GM06990 (cell line): ENCODE results near the gene CPA1.

Experiments
- DNase-seq: peaks from one replicate; pipeline ENCODE4 v3.0.0-alpha.2; 2011; ENCODE audit not compliant: insufficient read length; ENCODE audit errors: extremely low read depth
- H3K27me3 ChIP-seq: replicated peaks from 2 replicates; pipeline ENCODE4 v1.6.0; 2011; ENCODE audit warnings: low read length; ENCODE audit not compliant: control insufficient read depth, insufficient read depth
- H3K36me3 ChIP-seq: 2 replicates; pipeline ENCODE4 v1.5.1; 2011; ENCODE audit warnings: low read length; ENCODE audit not compliant: control insufficient read depth, insufficient read depth
- H3K4me3 ChIP-seq: replicated peaks from 2 replicates; pipeline ENCODE4 v1.5.1; 2011; ENCODE audit warnings: low read depth, mild to moderate bottlenecking, control low read depth, low read length
- TF ChIP-seq, protein P1 (sequence below): IDR thresholded peaks from 2 replicates; pipeline ENCODE4 v1.5.1; 2011; ENCODE audit warnings: low read length, control low read depth, mild to moderate bottlenecking, inconsistent platforms; ENCODE audit not compliant: insufficient read depth, poor library complexity, severe bottlenecking

The CPA1 gene

DNA sequence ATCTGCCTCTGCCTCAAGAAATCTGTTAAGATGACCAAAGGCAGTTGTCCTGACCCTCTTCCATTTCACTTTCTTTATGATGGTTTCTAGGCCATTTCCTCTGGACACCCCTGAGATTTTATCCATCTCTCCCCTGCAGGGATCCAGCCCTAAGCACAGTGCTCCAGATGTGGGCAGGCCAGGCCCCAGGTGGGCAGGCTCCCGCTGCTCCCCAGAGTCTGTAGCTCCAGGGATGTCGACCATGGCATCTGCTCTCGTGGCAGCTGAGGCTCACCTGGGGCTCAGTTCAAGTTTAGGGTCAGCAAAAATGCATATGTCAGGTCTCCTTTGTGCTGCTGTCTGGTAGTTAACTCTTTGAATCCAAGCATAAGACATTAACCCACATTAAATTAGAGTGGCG lies 48.7 kb downstream of the CPA1 start:
- no peak for DNase-seq

DNA sequence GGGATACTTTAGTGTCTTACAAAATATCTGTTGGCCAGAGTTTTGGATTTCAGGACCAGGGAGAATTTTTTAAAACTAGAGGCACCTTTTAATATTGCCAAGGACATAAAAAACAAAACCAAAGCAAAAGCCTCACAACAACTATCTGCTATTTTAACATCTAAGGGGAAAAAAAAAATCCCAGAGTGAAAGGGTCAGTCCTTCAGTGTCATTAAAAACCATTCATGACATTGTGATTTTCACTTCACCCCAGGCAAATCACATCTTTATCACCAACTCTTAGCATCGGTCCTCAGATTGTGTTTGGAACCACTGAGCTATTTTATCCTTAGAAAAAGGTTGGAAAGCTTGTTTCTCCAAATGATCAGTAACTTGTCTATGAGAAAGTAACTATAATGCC lies 49.8 kb downstream of the CPA1 start:
- DNase-seq: no peak
- TF ChIP-seq, protein P1, sequence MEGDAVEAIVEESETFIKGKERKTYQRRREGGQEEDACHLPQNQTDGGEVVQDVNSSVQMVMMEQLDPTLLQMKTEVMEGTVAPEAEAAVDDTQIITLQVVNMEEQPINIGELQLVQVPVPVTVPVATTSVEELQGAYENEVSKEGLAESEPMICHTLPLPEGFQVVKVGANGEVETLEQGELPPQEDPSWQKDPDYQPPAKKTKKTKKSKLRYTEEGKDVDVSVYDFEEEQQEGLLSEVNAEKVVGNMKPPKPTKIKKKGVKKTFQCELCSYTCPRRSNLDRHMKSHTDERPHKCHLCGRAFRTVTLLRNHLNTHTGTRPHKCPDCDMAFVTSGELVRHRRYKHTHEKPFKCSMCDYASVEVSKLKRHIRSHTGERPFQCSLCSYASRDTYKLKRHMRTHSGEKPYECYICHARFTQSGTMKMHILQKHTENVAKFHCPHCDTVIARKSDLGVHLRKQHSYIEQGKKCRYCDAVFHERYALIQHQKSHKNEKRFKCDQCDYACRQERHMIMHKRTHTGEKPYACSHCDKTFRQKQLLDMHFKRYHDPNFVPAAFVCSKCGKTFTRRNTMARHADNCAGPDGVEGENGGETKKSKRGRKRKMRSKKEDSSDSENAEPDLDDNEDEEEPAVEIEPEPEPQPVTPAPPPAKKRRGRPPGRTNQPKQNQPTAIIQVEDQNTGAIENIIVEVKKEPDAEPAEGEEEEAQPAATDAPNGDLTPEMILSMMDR: no peak
- H3K36me3 ChIP-seq: no peaks in the 10 kb centered on the region

More for the DNA sequence above, 48.7 kb downstream of the CPA1 start:
- Histone ChIP-seq H3K36me3 (no peaks in the 10 kb centered on the region), H3K4me3 (no peak overlapping the region), H3K27me3 (no peaks in the 10 kb centered on the region)
- TF ChIP-seq, protein P1: no peak

DNA sequence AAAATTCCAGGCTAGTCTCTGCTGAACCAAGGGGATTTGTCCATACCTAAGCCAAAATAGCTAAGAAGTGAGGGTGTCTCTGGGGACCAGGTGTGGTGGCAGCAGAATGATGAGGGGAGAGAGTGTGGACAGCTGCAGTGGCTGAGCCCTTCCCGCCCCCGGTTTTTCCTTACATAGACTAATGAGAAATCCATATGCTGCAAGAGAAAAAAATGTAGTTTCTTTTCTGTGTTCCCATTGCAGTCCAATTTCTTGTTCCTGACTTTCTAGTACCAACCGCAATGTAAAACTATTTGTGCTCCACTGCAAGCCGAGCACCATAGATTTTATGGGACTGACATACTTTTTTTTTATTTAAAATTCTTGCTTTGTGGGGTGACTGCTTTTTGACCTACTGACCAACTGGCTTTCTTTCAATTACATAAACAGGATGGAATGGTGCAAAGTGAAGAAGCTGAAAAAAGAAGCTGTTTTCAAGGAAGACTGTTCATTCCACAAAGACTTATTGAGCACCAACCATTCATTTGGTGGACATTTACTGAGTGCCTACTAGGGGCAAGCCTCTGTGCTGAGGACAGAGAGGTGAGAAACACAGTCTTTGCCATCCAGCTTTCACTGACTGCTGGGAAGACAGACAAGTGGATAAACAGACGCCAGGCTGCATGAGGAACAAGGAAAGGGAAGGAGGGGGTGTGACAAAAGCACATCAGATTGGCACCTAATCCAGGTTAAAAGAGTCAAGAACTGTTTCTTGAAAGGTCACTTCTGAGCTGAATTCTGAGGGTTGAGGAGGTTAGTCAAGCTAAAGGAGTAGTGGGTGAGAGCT lies 50.8 kb downstream of the CPA1 start:
- no peaks in the 10 kb centered on the region for H3K27me3 ChIP-seq
- H3K36me3 ChIP-seq: no peaks in the 10 kb centered on the region
- no peak overlapping the region for H3K4me3 ChIP-seq
- no peak for DNase-seq
- TF ChIP-seq, protein P1: no peak

More for the DNA sequence above, 49.8 kb downstream of the CPA1 start:
- H3K27me3 ChIP-seq: no peaks in the 10 kb centered on the region
- H3K4me3 ChIP-seq: no peak overlapping the region

DNA sequence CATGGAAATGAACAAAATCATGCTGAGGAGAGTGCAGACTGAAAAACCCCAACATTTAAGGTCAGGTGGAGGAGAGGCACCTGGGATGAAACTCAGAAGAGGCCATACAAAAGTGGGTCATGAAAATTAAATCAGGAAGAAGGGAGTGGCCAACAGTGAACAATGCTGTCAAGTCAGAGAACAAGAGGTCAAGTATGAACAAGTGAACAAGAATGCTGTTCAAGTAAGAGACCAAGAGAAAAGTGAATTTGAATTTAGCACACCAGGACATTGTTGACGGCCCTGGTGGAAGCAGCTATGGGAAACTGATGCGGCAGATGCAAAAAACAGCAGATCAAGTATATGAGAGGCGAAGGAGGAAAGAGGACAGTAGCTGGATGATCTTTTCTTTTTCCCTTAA lies 52.6 kb downstream of the CPA1 start:
- Histone ChIP-seq H3K36me3 (no peaks in the 10 kb centered on the region), H3K4me3 (no peak overlapping the region), H3K27me3 (no peaks in the 10 kb centered on the region)
- no peak for DNase-seq
- TF ChIP-seq, protein P1: no peak

DNA sequence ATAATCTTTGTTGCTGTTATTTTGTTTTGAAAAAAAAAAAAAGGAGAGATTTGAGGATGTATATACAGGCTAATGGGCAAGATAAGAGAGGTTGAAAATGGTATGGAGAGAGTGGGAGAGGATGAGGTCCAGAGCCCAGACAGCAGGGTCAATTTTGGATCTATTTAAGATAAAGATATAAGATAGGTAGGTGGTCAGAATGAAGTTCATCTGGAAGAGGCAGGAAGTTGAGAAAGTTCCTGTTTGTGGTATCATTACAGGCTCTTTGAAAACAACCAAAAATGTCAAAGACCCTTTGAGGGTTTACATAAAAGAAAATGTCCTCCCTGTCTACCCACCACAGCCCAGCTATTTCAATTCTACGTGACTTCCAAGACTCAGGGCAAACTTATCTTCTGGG lies 53.0 kb downstream of the CPA1 start:
- DNase-seq: no peak
- Histone ChIP-seq H3K27me3 (no peaks in the 10 kb centered on the region), H3K4me3 (no peak overlapping the region), H3K36me3 (no peaks in the 10 kb centered on the region)
- TF ChIP-seq, protein P1: no peak

DNA sequence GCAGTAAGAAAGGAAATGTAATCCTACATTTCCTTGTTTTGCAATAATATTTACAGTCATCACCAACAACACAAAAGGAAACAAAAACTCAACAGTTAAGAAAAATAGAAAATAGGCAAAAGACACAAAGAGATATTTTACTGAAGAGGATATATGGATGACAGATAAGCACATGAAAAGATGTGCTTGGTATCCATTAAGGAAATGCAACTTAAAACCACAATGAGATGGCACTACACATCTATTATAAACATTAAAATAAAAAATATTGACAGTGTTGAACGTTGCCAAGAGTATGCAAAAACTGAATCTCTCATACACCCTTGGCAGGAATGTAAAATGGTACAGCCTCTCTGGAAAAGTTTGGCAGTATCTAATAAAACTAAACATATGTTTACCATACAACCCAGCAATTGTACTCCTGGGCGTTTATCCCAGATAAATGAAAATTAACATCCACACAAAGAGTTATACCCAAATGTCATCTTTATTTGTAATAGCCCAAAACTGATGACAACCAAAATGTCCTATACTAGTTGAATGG lies 55.1 kb downstream of the CPA1 start:
- Histone ChIP-seq H3K36me3 (no peaks in the 10 kb centered on the region), H3K4me3 (no peak overlapping the region), H3K27me3 (no peaks in the 10 kb centered on the region)
- TF ChIP-seq, protein P1: no peak
- no peak for DNase-seq
